GM23338 (cell line): ENCODE results near the gene PPP1R10. TPM values are rescaled to one million over a fixed set of nuclear protein-coding genes. Genes with fewer than 3 reads are reported as not detected.

ENCODE experiments used
- ATAC-seq: fragments of 200-7000 bp; cut with Tn5 transposase; 3 replicates; pipeline ENCODE4 v1.9.1; 2020
- DNase-seq: peaks from one replicate; pipeline ENCODE4 v3.0.0-alpha.2; 2015; ENCODE audit warnings: low spot score
- H2AFZ ChIP-seq: fragments of 200-600 bp; sonication (generic); 2 replicates; pipeline ENCODE4 v1.8.0; 2016; ENCODE audit warnings: antibody characterized with exemption, mild to moderate bottlenecking, moderate library complexity
- H3F3A ChIP-seq: fragments of 200-600 bp; sonication (generic); replicated peaks from 2 replicates; pipeline ENCODE4 v1.8.0; 2017; ENCODE audit warnings: antibody characterized with exemption, mixed run types, low read depth
- H3K27ac ChIP-seq: fragments of 200-600 bp; sonication (generic); 2 replicates; pipeline ENCODE4 v1.6.1; 2016; ENCODE audit warnings: low read depth
- H3K27me3 ChIP-seq: fragments of 200-600 bp; sonication (generic); 2 replicates; pipeline ENCODE4 v1.8.0; 2016; ENCODE audit warnings: mild to moderate bottlenecking, mixed run types, moderate library complexity; ENCODE audit not compliant: insufficient read depth
- H3K36me3 ChIP-seq: fragments of 200-600 bp; sonication (generic); 2 replicates; pipeline ENCODE4 v1.8.0; 2016; ENCODE audit warnings: mild to moderate bottlenecking; ENCODE audit not compliant: insufficient read depth
- H3K4me1 ChIP-seq: fragments of 200-600 bp; sonication (generic); 2 replicates; pipeline ENCODE4 v1.8.0; 2016; ENCODE audit warnings: mild to moderate bottlenecking, moderate library complexity; ENCODE audit not compliant: insufficient read depth
- H3K4me2 ChIP-seq: fragments of 200-600 bp; sonication (generic); 2 replicates; pipeline ENCODE4 v1.7.1; 2017; ENCODE audit warnings: mixed run types
- H3K4me3 ChIP-seq: fragments of 200-600 bp; sonication (generic); 2 replicates; pipeline ENCODE4 v1.6.1; 2016; ENCODE audit warnings: mixed run types
- H3K79me2 ChIP-seq: fragments of 200-600 bp; sonication (generic); replicated peaks from 2 replicates; pipeline ENCODE4 v1.8.0; 2017; ENCODE audit warnings: mild to moderate bottlenecking; ENCODE audit not compliant: insufficient read depth
- H3K9me2 ChIP-seq: fragments of 200-600 bp; sonication (generic); 2 replicates; pipeline ENCODE4 v1.8.0; 2017; ENCODE audit not compliant: insufficient read depth
- H4K20me1 ChIP-seq: fragments of 200-600 bp; sonication (generic); replicated peaks from 2 replicates; pipeline ENCODE4 v1.8.0; 2017; ENCODE audit warnings: mild to moderate bottlenecking; ENCODE audit not compliant: insufficient read depth
- H3K27ac Mint-ChIP-seq: 2 replicates; pipeline ENCODE4 v1.8.0; 2020; ENCODE audit warnings: inconsistent platforms, mild to moderate bottlenecking, moderate library complexity, mixed read lengths
- H3K27me3 Mint-ChIP-seq: 3 replicates; pipeline ENCODE4 v1.8.0; 2022; ENCODE audit warnings: low read depth, mild to moderate bottlenecking, moderate library complexity, mixed read lengths, inconsistent platforms; ENCODE audit not compliant: insufficient read depth, poor library complexity
- H3K36me3 Mint-ChIP-seq: 3 replicates; pipeline ENCODE4 v1.8.0; 2021; ENCODE audit warnings: low read depth, mild to moderate bottlenecking, inconsistent platforms, moderate library complexity, mixed read lengths
- H3K4me1 Mint-ChIP-seq: 3 replicates; pipeline ENCODE4 v1.8.0; 2020; ENCODE audit warnings: mild to moderate bottlenecking, inconsistent platforms, mixed read lengths
- H3K4me3 Mint-ChIP-seq: 3 replicates; pipeline ENCODE4 v1.8.0; 2021; ENCODE audit warnings: moderate library complexity, mild to moderate bottlenecking, inconsistent platforms, mixed read lengths
- H3K9me3 Mint-ChIP-seq: 3 replicates; pipeline ENCODE4 v1.8.0; 2020; ENCODE audit warnings: moderate library complexity, mild to moderate bottlenecking, inconsistent platforms, mixed read lengths
- CREB1 ChIP-seq: fragments of 250-450 bp; sonication (Bioruptor Pico); IDR thresholded peaks from 2 replicates; pipeline ENCODE4 v1.5.0; 2020; ENCODE audit warnings: low read depth, mild to moderate bottlenecking, moderate library complexity
- EZH2 ChIP-seq: fragments of 200-600 bp; sonication (generic); IDR thresholded peaks from one replicate; pipeline ENCODE4 v1.8.0; 2017; ENCODE audit warnings: antibody characterized with exemption, mild to moderate bottlenecking, low read depth; ENCODE audit not compliant: unreplicated experiment
- EZH2phosphoT487 ChIP-seq: fragments of 200-600 bp; sonication (generic); IDR thresholded peaks from one replicate; pipeline ENCODE4 v1.8.1; 2018; ENCODE audit warnings: antibody characterized with exemption; ENCODE audit not compliant: unreplicated experiment
- JUNB ChIP-seq: IDR thresholded peaks from one replicate; pipeline ENCODE4 v1.6.1; 2016; ENCODE audit warnings: antibody characterized with exemption; ENCODE audit not compliant: unreplicated experiment
- NANOG ChIP-seq: IDR thresholded peaks from 2 replicates; pipeline ENCODE4 v1.6.1; 2016; ENCODE audit warnings: antibody characterized with exemption, borderline replicate concordance
- POLR2AphosphoS5 ChIP-seq: IDR thresholded peaks from 2 replicates; pipeline ENCODE4 v1.6.1; 2016; ENCODE audit warnings: antibody characterized with exemption, low read depth
- STAT1 ChIP-seq: IDR thresholded peaks from one replicate; pipeline ENCODE4 v1.6.1; 2016; ENCODE audit warnings: antibody characterized with exemption; ENCODE audit not compliant: unreplicated experiment
- ZNF114 ChIP-seq: fragments of 250-450 bp; sonication (Bioruptor Pico); IDR thresholded peaks from 2 replicates; pipeline ENCODE4 v1.5.0; 2020; ENCODE audit warnings: mild to moderate bottlenecking, moderate library complexity
- ZNF331 ChIP-seq: fragments of 250-450 bp; sonication (Bioruptor Pico); IDR thresholded peaks from 2 replicates; pipeline ENCODE4 v1.5.0; 2020; ENCODE audit warnings: low read depth, mild to moderate bottlenecking, moderate library complexity
- polyA plus RNA-seq: library from polyadenylated mRNA; unstranded; fragments of >200 nt; fragmentation: Nextera tagmentation; extraction: Ambion mirVana; gene quantifications from 2 replicates; pipeline ENCODE4 v1.2.1, GENCODE V29; 2016
- total RNA-seq: library from RNA; depleted of rRNA; stranded (reverse); fragments of >200 nt; shearing (Covaris generic); gene quantifications from 2 replicates; pipeline ENCODE4 v1.2.3, GENCODE V29; 2014
- TF ChIP-seq, protein P1 (sequence below): IDR thresholded peaks from one replicate; pipeline ENCODE4 v1.6.1; 2018; ENCODE audit warnings: antibody characterized with exemption; ENCODE audit not compliant: unreplicated experiment
- TF ChIP-seq, protein P2 (sequence below), 2 experiments: fragments of 200-600 bp in 1 of 2; sonication (generic) in 1 of 2; conservative IDR thresholded peaks; 2 replicates each; pipeline versions ENCODE4 v1.5.1 to v1.6.1; 2016 to 2017; ENCODE audit warnings: antibody characterized with exemption in 2 of 2, low read depth in 2 of 2, mild to moderate bottlenecking in 2 of 2, moderate library complexity in 1 of 2
- TF ChIP-seq, protein P3 (sequence below): fragments of 250-450 bp; sonication (Bioruptor Pico); IDR thresholded peaks from 2 replicates; pipeline ENCODE4 v1.5.0; 2020; ENCODE audit warnings: mild to moderate bottlenecking, moderate library complexity
- TF ChIP-seq, protein P4 (sequence below): IDR thresholded peaks from 2 replicates; pipeline ENCODE4 v1.6.1; 2016; ENCODE audit warnings: antibody characterized with exemption

The PPP1R10 gene
- total and polyA plus RNA-seq, 2 experiments from 2014 or later: 41.3 to 42.9 TPM

DNA sequence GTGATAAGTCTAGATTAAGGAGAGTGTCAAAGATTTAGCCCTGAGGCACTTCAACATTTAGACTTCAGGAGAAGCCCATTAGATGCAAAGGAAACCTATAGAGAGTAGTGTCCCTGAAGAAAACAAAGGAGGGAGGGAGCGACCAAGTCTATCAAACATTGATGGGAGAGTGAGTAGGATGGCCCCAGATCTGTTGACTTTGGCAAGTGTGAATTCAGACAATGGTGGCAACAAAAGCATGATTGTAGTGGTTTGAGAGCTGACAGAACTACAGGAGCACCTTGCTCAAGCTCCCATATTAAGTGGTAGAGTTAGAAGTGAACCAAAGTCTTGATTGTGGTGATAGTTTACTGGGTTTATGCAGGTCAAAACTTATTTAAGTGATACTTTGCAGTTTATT lies 46.8 kb downstream of the PPP1R10 start (continued):
- TF ChIP-seq, protein P1, sequence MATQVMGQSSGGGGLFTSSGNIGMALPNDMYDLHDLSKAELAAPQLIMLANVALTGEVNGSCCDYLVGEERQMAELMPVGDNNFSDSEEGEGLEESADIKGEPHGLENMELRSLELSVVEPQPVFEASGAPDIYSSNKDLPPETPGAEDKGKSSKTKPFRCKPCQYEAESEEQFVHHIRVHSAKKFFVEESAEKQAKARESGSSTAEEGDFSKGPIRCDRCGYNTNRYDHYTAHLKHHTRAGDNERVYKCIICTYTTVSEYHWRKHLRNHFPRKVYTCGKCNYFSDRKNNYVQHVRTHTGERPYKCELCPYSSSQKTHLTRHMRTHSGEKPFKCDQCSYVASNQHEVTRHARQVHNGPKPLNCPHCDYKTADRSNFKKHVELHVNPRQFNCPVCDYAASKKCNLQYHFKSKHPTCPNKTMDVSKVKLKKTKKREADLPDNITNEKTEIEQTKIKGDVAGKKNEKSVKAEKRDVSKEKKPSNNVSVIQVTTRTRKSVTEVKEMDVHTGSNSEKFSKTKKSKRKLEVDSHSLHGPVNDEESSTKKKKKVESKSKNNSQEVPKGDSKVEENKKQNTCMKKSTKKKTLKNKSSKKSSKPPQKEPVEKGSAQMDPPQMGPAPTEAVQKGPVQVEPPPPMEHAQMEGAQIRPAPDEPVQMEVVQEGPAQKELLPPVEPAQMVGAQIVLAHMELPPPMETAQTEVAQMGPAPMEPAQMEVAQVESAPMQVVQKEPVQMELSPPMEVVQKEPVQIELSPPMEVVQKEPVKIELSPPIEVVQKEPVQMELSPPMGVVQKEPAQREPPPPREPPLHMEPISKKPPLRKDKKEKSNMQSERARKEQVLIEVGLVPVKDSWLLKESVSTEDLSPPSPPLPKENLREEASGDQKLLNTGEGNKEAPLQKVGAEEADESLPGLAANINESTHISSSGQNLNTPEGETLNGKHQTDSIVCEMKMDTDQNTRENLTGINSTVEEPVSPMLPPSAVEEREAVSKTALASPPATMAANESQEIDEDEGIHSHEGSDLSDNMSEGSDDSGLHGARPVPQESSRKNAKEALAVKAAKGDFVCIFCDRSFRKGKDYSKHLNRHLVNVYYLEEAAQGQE: no peak
- TF ChIP-seq POLR2AphosphoS5: no peak
- TF ChIP-seq NANOG: no peak
- no peak for TF ChIP-seq CREB1 (CRISPR knock-in tag)
- no peak for TF ChIP-seq STAT1
- TF ChIP-seq ZNF114 (CRISPR knock-in tag): no peak

DNA sequence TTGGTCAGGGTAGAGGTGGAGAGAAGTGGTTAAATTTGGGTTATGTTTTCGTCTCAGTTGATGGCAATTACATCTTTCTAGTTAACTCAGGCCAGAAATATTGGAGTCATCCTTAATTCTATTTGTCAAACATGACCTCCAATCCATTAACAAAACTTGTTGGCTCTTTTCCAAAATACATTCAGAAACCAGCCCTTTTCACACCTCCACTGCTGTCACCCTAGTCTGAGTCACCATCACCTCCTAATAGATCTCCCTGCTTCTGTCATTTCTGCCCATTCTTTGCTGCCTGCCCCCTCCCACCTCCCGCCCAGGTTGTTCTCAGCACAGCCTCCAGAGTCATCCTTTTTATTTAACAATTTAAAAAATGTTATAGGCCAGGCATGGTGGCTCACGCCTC lies 48.8 kb downstream of the PPP1R10 start:
- Histone ChIP-seq H3K79me2 (peaks cover 17% of the 10 kb centered on the region), H3K4me3 (no peak overlapping the region), H2AFZ (no peak overlapping the region), H3K36me3 (no peaks in the 10 kb centered on the region), H3K4me2 (no peak overlapping the region), H3K27ac (no peak overlapping the region), H3K27me3 (peaks cover 6% of the 10 kb centered on the region; the same call in 1 of the 2 replicates), H4K20me1 (peaks cover 18% of the 10 kb centered on the region), H3K4me1 (peaks cover 14% of the 10 kb centered on the region), H3F3A (peaks cover 12% of the 10 kb centered on the region; the same call in 1 of the 2 replicates), H3K9me2 (no peaks in the 10 kb centered on the region)
- Mint-ChIP-seq H3K36me3 (peaks cover 18% of the 10 kb centered on the region), H3K27ac (no peak overlapping the region), H3K4me1 (peaks cover 26% of the 10 kb centered on the region), H3K9me3 (no peaks in the 10 kb centered on the region; the same call in 2 of the 3 replicates), H3K4me3 (no peak overlapping the region), H3K27me3 (peaks cover 14% of the 10 kb centered on the region)
- DNase-seq (no peak), ATAC-seq (no peak)
- TF ChIP-seq, protein P2, sequence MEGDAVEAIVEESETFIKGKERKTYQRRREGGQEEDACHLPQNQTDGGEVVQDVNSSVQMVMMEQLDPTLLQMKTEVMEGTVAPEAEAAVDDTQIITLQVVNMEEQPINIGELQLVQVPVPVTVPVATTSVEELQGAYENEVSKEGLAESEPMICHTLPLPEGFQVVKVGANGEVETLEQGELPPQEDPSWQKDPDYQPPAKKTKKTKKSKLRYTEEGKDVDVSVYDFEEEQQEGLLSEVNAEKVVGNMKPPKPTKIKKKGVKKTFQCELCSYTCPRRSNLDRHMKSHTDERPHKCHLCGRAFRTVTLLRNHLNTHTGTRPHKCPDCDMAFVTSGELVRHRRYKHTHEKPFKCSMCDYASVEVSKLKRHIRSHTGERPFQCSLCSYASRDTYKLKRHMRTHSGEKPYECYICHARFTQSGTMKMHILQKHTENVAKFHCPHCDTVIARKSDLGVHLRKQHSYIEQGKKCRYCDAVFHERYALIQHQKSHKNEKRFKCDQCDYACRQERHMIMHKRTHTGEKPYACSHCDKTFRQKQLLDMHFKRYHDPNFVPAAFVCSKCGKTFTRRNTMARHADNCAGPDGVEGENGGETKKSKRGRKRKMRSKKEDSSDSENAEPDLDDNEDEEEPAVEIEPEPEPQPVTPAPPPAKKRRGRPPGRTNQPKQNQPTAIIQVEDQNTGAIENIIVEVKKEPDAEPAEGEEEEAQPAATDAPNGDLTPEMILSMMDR (conservative IDR thresholded peaks at IDR 0.05; ENCODE audit: low read depth in 2 of 2): no peak
- TF ChIP-seq ZNF114 (CRISPR knock-in tag): no peak
- no peak for TF ChIP-seq EZH2phosphoT487
- TF ChIP-seq ZNF331 (CRISPR knock-in tag): no peak
- no peak for TF ChIP-seq POLR2AphosphoS5
- no peak for TF ChIP-seq CREB1 (CRISPR knock-in tag)
- no peak for TF ChIP-seq STAT1
- no peak for TF ChIP-seq EZH2
- no peak for TF ChIP-seq JUNB
- TF ChIP-seq, protein P3, sequence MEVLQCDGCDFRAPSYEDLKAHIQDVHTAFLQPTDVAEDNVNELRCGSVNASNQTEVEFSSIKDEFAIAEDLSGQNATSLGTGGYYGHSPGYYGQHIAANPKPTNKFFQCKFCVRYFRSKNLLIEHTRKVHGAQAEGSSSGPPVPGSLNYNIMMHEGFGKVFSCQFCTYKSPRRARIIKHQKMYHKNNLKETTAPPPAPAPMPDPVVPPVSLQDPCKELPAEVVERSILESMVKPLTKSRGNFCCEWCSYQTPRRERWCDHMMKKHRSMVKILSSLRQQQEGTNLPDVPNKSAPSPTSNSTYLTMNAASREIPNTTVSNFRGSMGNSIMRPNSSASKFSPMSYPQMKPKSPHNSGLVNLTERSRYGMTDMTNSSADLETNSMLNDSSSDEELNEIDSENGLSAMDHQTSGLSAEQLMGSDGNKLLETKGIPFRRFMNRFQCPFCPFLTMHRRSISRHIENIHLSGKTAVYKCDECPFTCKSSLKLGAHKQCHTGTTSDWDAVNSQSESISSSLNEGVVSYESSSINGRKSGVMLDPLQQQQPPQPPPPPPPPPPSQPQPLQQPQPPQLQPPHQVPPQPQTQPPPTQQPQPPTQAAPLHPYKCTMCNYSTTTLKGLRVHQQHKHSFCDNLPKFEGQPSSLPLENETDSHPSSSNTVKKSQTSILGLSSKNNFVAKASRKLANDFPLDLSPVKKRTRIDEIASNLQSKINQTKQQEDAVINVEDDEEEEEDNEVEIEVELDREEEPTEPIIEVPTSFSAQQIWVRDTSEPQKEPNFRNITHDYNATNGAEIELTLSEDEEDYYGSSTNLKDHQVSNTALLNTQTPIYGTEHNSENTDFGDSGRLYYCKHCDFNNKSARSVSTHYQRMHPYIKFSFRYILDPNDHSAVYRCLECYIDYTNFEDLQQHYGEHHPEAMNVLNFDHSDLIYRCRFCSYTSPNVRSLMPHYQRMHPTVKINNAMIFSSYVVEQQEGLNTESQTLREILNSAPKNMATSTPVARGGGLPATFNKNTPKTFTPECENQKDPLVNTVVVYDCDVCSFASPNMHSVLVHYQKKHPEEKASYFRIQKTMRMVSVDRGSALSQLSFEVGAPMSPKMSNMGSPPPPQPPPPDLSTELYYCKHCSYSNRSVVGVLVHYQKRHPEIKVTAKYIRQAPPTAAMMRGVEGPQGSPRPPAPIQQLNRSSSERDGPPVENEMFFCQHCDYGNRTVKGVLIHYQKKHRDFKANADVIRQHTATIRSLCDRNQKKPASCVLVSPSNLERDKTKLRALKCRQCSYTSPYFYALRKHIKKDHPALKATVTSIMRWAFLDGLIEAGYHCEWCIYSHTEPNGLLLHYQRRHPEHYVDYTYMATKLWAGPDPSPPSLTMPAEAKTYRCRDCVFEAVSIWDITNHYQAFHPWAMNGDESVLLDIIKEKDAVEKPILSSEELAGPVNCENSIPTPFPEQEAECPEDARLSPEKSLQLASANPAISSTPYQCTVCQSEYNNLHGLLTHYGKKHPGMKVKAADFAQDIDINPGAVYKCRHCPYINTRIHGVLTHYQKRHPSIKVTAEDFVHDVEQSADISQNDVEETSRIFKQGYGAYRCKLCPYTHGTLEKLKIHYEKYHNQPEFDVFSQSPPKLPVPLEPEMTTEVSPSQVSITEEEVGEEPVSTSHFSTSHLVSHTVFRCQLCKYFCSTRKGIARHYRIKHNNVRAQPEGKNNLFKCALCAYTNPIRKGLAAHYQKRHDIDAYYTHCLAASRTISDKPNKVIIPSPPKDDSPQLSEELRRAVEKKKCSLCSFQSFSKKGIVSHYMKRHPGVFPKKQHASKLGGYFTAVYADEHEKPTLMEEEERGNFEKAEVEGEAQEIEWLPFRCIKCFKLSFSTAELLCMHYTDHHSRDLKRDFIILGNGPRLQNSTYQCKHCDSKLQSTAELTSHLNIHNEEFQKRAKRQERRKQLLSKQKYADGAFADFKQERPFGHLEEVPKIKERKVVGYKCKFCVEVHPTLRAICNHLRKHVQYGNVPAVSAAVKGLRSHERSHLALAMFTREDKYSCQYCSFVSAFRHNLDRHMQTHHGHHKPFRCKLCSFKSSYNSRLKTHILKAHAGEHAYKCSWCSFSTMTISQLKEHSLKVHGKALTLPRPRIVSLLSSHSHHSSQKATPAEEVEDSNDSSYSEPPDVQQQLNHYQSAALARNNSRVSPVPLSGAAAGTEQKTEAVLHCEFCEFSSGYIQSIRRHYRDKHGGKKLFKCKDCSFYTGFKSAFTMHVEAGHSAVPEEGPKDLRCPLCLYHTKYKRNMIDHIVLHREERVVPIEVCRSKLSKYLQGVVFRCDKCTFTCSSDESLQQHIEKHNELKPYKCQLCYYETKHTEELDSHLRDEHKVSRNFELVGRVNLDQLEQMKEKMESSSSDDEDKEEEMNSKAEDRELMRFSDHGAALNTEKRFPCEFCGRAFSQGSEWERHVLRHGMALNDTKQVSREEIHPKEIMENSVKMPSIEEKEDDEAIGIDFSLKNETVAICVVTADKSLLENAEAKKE (CRISPR knock-in tag): no peak
- TF ChIP-seq NANOG: no peak
- TF ChIP-seq, protein P4, sequence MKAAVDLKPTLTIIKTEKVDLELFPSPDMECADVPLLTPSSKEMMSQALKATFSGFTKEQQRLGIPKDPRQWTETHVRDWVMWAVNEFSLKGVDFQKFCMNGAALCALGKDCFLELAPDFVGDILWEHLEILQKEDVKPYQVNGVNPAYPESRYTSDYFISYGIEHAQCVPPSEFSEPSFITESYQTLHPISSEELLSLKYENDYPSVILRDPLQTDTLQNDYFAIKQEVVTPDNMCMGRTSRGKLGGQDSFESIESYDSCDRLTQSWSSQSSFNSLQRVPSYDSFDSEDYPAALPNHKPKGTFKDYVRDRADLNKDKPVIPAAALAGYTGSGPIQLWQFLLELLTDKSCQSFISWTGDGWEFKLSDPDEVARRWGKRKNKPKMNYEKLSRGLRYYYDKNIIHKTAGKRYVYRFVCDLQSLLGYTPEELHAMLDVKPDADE: no peak
